ENCODE data around the gene FKBP2. TPM values are rescaled to one million over a fixed set of nuclear protein-coding genes. Genes with fewer than 3 reads are reported as not detected.

The FKBP2 gene
- total and polyA plus RNA-seq, 2 of the 13 experiments (the other 11 are each of a cell fraction or from before 2014, with no cell fraction given), result 30.1 to 53.3 TPM

- TF ChIP-seq ARID4A (CRISPR knock-in tag; IDR thresholded peaks at IDR 0.05; ENCODE audit: borderline replicate concordance) (peak; percentile 42), SP5 (CRISPR knock-in tag; IDR thresholded peaks at IDR 0.05; ENCODE audit: borderline replicate concordance, low read depth) (peak; percentile 41; the same call in 1 of the 2 replicates), KLF16 (CRISPR knock-in tag; IDR thresholded peaks at IDR 0.05) (no peak), ZBTB10 (CRISPR knock-in tag; IDR thresholded peaks at IDR 0.05; ENCODE audit: borderline replicate concordance) (0 out of 2 replicates have a peak, but pooled peaks have one; percentile 34), YEATS2 (CRISPR knock-in tag; IDR thresholded peaks at IDR 0.05; ENCODE audit: borderline replicate concordance) (no peak), PATZ1 (CRISPR knock-in tag; IDR thresholded peaks at IDR 0.05) (peak; percentile 64), ZNF225 (CRISPR knock-in tag; IDR thresholded peaks at IDR 0.05) (no peak), ZNF691 (CRISPR knock-in tag; IDR thresholded peaks at IDR 0.05; ENCODE audit: borderline replicate concordance, low read depth) (0 out of 2 replicates have a peak, but pooled peaks have one; percentile 42), ZBTB38 (CRISPR knock-in tag; IDR thresholded peaks at IDR 0.05) (peak; percentile 70), ZNF790 (CRISPR knock-in tag; IDR thresholded peaks at IDR 0.05; ENCODE audit: borderline replicate concordance) (no peak), AGO2 (optimal IDR thresholded peaks at IDR 0.05; ENCODE audit: low read depth, low read length) (peak; percentile 78), ZNF136 (CRISPR knock-in tag; IDR thresholded peaks at IDR 0.05; ENCODE audit: low read depth) (0 out of 2 replicates have a peak, but pooled peaks have one; percentile 31)
- TF ChIP-seq, protein P1, sequence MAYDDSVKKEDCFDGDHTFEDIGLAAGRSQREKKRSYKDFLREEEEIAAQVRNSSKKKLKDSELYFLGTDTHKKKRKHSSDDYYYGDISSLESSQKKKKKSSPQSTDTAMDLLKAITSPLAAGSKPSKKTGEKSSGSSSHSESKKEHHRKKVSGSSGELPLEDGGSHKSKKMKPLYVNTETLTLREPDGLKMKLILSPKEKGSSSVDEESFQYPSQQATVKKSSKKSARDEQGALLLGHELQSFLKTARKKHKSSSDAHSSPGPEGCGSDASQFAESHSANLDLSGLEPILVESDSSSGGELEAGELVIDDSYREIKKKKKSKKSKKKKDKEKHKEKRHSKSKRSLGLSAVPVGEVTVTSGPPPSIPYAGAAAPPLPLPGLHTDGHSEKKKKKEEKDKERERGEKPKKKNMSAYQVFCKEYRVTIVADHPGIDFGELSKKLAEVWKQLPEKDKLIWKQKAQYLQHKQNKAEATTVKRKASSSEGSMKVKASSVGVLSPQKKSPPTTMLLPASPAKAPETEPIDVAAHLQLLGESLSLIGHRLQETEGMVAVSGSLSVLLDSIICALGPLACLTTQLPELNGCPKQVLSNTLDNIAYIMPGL (CRISPR knock-in tag; IDR thresholded peaks at IDR 0.05; ENCODE audit: borderline replicate concordance in 1 of 2, low read depth in 1 of 2), result peak in 1 of 2 experiments; percentile 38; a peak in 2 of 4 replicates
- TF ChIP-seq, protein P2, sequence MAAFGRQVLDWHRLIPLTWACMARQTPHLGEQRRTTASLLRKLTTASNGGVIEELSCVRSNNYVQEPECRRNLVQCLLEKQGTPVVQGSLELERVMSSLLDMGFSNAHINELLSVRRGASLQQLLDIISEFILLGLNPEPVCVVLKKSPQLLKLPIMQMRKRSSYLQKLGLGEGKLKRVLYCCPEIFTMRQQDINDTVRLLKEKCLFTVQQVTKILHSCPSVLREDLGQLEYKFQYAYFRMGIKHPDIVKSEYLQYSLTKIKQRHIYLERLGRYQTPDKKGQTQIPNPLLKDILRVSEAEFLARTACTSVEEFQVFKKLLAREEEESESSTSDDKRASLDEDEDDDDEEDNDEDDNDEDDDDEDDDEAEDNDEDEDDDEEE (CRISPR knock-in tag; IDR thresholded peaks at IDR 0.05), result peak; percentile 41; the same call in 1 of the 2 replicates
Observed at GRCh38 chr11:64233913-64234586, 6.8 kb upstream of the FKBP2 start, which contains the start of gene VEGFB (continued).

All from HepG2 (cell line).